Measurements from ENCODE around the gene NFIB. TPM values are rescaled to one million over a fixed set of nuclear protein-coding genes. Genes with fewer than 3 reads are reported as not detected.

The NFIB gene
- total RNA-seq, 2 experiments from 2014 or later, result 13.7 to 25.1 TPM

GRCh38 chr9:14308853-14309145 is 5.1 kb downstream of the NFIB start:
- Histone ChIP-seq H2AFZ (ENCODE audit: low read length) (no peak overlapping the region; the same call in 1 of the 2 replicates), H3K79me2 (ENCODE audit: insufficient read depth, low read depth, low read length) (peaks cover 52% of the 10 kb centered on the region), H3K9me2 (ENCODE audit: insufficient read depth, low read length) (no peaks in the 10 kb centered on the region), H3K9me3 (ENCODE audit: low read length) (no peaks in the 10 kb centered on the region), H3K27ac (ENCODE audit: low read depth, low read length, poor library complexity, severe bottlenecking) (no peak overlapping the region), H4K20me1 (ENCODE audit: insufficient read depth, low read length) (0 out of 2 replicates have a peak, but pooled peaks cover 4% of the 10 kb centered on the region), H3K4me3 (ENCODE audit: low read depth, low read length, poor library complexity, severe bottlenecking) (peak overlapping the region; percentile 93), H3K4me2 (ENCODE audit: low read length) (peak overlapping the region; percentile 94; the same call in 1 of the 2 replicates), H3K4me1 (ENCODE audit: insufficient read depth, low read length, poor library complexity, severe bottlenecking) (peaks cover 38% of the 10 kb centered on the region), H3K36me3 (ENCODE audit: insufficient read depth, low read length) (peaks cover 34% of the 10 kb centered on the region)
- POLR2A ChIA-PET, result interaction anchor here (0.6 to 0.9 kb wide), 2 partner anchors 15 to 207 kb away, joined by 3 read pairs; no protein-coding TSS in a partner anchor
- intact Hi-C loops (cut with micrococcal nuclease; ENCODE audit: unreplicated experiment), result no loop called here
- no peak for TF ChIP-seq CTCF (conservative IDR thresholded peaks at IDR 0.05; ENCODE audit: low read length)
- no peak for TF ChIP-seq EZH2phosphoT487 (IDR thresholded peaks at IDR 0.05; ENCODE audit: borderline replicate concordance, low read depth, low read length)
- CTCF ChIA-PET (ENCODE audit: unreplicated experiment), result no interaction called here
- no TSS peak for BruUV-seq (replicated peaks)
- DNase-seq (ENCODE audit: low spot score), result no peak

GRCh38 chr9:14307989-14308852 is 5.7 kb downstream of the NFIB start:
- CTCF ChIA-PET (ENCODE audit: unreplicated experiment), result no interaction called here
- no TSS peak for BruUV-seq (replicated peaks)
- intact Hi-C loops (cut with micrococcal nuclease; ENCODE audit: unreplicated experiment), result no loop called here

More at GRCh38 chr9:14307989-14308852, 5.7 kb downstream of the NFIB start:
- H3K79me2 ChIP-seq (ENCODE audit: insufficient read depth, low read depth, low read length), result peaks cover 48% of the 10 kb centered on the region
- no peaks in the 10 kb centered on the region for H3K9me2 ChIP-seq (ENCODE audit: insufficient read depth, low read length)
- H3K4me3 ChIP-seq (ENCODE audit: low read depth, low read length, poor library complexity, severe bottlenecking), result no peak overlapping the region
- H3K4me2 ChIP-seq (ENCODE audit: low read length), result peak overlapping the region; percentile 94; the same call in 1 of the 2 replicates
- H3K36me3 ChIP-seq (ENCODE audit: insufficient read depth, low read length), result peaks cover 35% of the 10 kb centered on the region
- POLR2A ChIA-PET, result interaction anchor here (0.6 to 1.2 kb wide), 4 partner anchors 9 to 422 kb away, joined by 3 to 4 read pairs (median 4); no protein-coding TSS in a partner anchor
- H3K4me1 ChIP-seq (ENCODE audit: insufficient read depth, low read length, poor library complexity, severe bottlenecking), result peaks cover 38% of the 10 kb centered on the region
- TF ChIP-seq EZH2phosphoT487 (IDR thresholded peaks at IDR 0.05; ENCODE audit: borderline replicate concordance, low read depth, low read length) (no peak), CTCF (conservative IDR thresholded peaks at IDR 0.05; ENCODE audit: low read length) (no peak)
- no peaks in the 10 kb centered on the region for H3K9me3 ChIP-seq (ENCODE audit: low read length)
- no peak overlapping the region for H3K27ac ChIP-seq (ENCODE audit: low read depth, low read length, poor library complexity, severe bottlenecking)
- 0 out of 2 replicates have a peak, but pooled peaks cover 4% of the 10 kb centered on the region for H4K20me1 ChIP-seq (ENCODE audit: insufficient read depth, low read length)
- no peak for DNase-seq (ENCODE audit: low spot score)
- no peak overlapping the region for H2AFZ ChIP-seq (ENCODE audit: low read length)
